Glutamatergic neuron (in vitro differentiated cells): ENCODE data around the gene LRP1-AS. TPM values are rescaled to one million over a fixed set of nuclear protein-coding genes. Genes with fewer than 3 reads are reported as not detected.
"Not testable (repeated sequence)": the region's sequence is repeated elsewhere in the genome, so short reads cannot be mapped to it uniquely, and the experiment has no call there.

Source experiments
- DNase-seq: peaks from one replicate; pipeline ENCODE4 v3.0.0; 2022
- H3K27ac Mint-ChIP-seq: one replicate; pipeline ENCODE4 v1.8.0; 2020; ENCODE audit warnings: mild to moderate bottlenecking, mixed read lengths, inconsistent platforms; ENCODE audit not compliant: unreplicated experiment
- H3K27me3 Mint-ChIP-seq: one replicate; pipeline ENCODE4 v1.8.0; 2020; ENCODE audit warnings: mild to moderate bottlenecking, moderate library complexity, mixed read lengths, inconsistent platforms; ENCODE audit not compliant: unreplicated experiment
- H3K36me3 Mint-ChIP-seq: one replicate; pipeline ENCODE4 v1.8.0; 2020; ENCODE audit warnings: mild to moderate bottlenecking, mixed read lengths, inconsistent platforms; ENCODE audit not compliant: unreplicated experiment
- H3K4me1 Mint-ChIP-seq: one replicate; pipeline ENCODE4 v1.8.0; 2020; ENCODE audit warnings: mild to moderate bottlenecking, low read depth, mixed read lengths, inconsistent platforms; ENCODE audit not compliant: unreplicated experiment
- H3K4me3 Mint-ChIP-seq: one replicate; pipeline ENCODE4 v1.8.0; 2020; ENCODE audit warnings: mild to moderate bottlenecking, mixed read lengths, inconsistent platforms; ENCODE audit not compliant: unreplicated experiment
- H3K9me3 Mint-ChIP-seq: one replicate; pipeline ENCODE4 v1.8.0; 2020; ENCODE audit warnings: mild to moderate bottlenecking, moderate library complexity, mixed read lengths, inconsistent platforms; ENCODE audit not compliant: unreplicated experiment
- total RNA-seq: library from RNA; stranded (reverse); fragmentation: NEBNext Ultra II Directional; extraction: Animal tissue kit (Norgen Biotek cat#: 25700); gene quantifications from one replicate; pipeline ENCODE4 v1.2.1, GENCODE V29; 2021; ENCODE audit not compliant: unreplicated experiment
- TF ChIP-seq, protein P1 (sequence below): fragments of 200-600 bp; sonication (generic); IDR thresholded peaks from one replicate; pipeline ENCODE4 v1.5.0; 2021; ENCODE audit not compliant: partially characterized antibody, unreplicated experiment

The LRP1-AS gene
- total RNA-seq, 1 donor from 2014 or later, result not detected

DNA sequence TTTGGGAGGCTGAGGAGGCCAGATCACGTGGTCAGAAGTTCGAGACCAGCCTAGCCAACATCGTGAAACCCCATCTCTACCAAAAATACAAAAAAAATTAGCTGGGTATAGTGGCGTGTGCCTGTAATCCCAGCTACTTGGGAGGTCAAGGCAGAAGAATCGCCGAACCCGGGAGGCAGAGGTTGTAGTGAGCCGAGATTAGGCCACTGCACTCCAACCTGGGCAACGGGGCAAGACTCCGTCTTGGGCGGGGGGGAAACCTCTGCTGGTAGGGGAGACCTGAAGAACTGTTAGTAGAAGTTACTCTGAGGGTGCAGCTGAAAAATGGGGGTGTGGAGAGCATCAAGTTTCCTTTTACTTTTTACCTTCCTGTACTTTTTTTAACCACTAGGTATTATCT, 21.4 kb downstream of the LRP1-AS start:
- Mint-ChIP-seq H3K36me3 (no peaks in the 10 kb centered on the region), H3K27me3 (peaks cover 4% of the 10 kb centered on the region), H3K27ac (no peak overlapping the region), H3K9me3 (peaks cover 5% of the 10 kb centered on the region), H3K4me3 (no peak overlapping the region), H3K4me1 (peaks cover 12% of the 10 kb centered on the region)
- DNase-seq, result no peak
- TF ChIP-seq, protein P1, sequence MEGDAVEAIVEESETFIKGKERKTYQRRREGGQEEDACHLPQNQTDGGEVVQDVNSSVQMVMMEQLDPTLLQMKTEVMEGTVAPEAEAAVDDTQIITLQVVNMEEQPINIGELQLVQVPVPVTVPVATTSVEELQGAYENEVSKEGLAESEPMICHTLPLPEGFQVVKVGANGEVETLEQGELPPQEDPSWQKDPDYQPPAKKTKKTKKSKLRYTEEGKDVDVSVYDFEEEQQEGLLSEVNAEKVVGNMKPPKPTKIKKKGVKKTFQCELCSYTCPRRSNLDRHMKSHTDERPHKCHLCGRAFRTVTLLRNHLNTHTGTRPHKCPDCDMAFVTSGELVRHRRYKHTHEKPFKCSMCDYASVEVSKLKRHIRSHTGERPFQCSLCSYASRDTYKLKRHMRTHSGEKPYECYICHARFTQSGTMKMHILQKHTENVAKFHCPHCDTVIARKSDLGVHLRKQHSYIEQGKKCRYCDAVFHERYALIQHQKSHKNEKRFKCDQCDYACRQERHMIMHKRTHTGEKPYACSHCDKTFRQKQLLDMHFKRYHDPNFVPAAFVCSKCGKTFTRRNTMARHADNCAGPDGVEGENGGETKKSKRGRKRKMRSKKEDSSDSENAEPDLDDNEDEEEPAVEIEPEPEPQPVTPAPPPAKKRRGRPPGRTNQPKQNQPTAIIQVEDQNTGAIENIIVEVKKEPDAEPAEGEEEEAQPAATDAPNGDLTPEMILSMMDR, result no peak

DNA sequence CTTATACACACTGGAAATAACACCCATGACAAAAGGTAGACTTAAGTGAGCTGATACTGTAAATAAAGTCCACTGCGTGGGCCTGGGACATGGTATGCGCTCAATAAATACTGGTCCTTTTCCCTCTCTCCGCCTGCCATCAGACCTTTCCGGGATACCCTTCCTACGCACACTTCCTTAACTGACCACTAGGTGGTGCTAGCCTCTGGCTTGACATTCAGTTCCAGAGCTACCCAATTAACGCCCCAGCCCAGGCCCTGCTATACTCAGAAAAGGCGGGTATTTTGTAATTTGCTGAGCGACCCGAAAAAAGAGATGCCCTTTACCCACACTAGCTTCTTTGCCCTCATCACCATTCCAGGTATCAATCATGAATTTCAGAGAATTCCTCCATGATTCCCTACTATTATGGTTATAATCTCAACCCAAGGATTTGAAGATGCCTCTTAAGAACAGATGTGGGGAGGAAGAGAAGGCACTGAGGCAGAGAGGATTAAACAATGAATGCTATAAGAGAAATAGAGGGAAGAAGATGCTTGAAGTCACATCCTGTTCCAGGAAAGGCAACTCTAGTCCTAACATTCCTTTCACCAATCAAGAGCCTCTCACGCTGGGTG, 23.1 kb downstream of the LRP1-AS start:
- DNase-seq, result peak; percentile 80
- Mint-ChIP-seq H3K4me3 (peak overlapping the region; percentile 6), H3K4me1 (peaks cover 4% of the 10 kb centered on the region), H3K27ac (no peak overlapping the region), H3K36me3 (peaks cover 1% of the 10 kb centered on the region), H3K9me3 (peaks cover 5% of the 10 kb centered on the region), H3K27me3 (peaks cover 6% of the 10 kb centered on the region)
- TF ChIP-seq, protein P1, result peak; percentile 95

DNA sequence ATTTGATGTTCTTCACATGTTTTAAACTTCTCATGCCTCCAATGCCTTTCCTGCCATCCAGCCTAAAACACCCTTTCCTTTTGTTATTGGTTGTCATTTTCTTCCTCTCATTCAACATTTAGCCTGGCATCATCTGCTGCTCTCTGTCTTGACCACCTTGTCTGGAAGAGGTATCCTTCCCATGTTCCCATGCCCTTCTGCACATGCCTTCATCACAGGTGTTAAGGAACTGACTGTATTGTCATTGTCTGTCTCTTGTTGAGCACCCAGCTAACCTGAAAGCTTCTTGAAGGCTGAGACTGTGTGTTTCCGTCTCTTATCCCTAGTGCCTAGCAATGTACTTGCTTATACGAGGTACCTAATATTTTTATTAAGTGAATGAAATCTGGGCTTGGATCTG, 23.6 kb downstream of the LRP1-AS start:
- peaks cover 6% of the 10 kb centered on the region for H3K36me3 Mint-ChIP-seq
- TF ChIP-seq, protein P1, result no peak
- peaks cover 6% of the 10 kb centered on the region for H3K27me3 Mint-ChIP-seq
- no peak for DNase-seq
- H3K27ac Mint-ChIP-seq, result no peak overlapping the region
- peaks cover 5% of the 10 kb centered on the region for H3K9me3 Mint-ChIP-seq
- no peak overlapping the region for H3K4me3 Mint-ChIP-seq
- H3K4me1 Mint-ChIP-seq, result peaks cover 4% of the 10 kb centered on the region

DNA sequence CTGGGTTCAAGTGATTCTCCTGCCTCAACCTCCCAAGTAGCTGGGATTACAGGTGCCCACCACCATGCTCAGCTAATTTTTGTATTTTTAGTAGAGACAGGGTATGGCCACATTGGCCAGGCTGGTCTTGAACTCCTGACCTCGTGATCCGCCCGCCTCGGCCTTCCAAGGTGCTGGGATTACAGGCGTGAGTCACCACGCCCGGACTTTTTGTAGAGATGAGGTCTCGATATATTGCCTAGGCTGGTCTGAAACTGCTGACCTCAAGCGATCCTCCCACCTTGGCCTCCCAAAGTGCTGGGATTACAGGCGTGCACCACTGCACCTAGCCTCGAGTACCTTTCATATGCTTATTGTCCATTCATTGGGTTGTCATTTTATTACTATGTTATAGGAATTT, 26.7 kb downstream of the LRP1-AS start:
- not testable (repeated sequence) for H3K4me3 Mint-ChIP-seq, DNase-seq, H3K4me1 Mint-ChIP-seq, H3K9me3 Mint-ChIP-seq, H3K27ac Mint-ChIP-seq, H3K27me3 Mint-ChIP-seq, H3K36me3 Mint-ChIP-seq

DNA sequence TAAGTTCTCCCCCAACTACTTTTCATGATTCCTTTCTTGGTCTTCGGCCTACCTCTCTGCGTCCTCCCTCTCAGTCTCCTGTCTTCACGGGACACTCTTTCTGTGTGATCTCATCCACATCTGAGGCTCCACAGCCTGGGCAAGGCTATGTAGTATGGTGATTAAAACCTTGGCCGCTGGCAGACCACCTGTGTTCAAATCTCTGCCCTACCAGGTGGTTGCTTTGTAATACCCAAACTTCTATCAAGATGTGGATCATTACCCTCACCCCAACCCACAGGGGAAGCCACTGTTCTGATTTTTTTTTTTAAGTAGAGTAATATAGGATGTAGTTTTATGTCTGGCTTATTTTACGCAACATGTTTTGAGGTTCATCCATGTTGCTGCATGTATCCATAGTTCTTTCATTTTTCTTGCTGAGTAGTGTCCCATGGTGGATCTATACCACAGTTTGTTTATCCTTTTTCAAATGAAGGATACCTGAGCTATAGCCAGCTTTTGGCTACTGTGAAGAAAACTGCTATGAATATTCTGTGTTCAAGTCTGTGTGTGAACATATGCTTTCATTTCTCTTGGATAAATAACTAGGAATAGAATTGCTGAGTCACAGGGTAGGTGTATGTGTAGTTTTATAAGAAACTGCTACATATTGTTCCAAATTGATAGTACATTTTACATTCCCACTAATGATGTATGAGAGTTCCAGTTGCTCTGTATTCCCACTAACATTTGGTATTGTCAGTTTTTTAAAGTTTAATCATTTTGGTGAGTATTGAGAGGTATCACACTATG, 27.9 kb downstream of the LRP1-AS start:
- no peak for DNase-seq
- Mint-ChIP-seq H3K27ac (no peak overlapping the region), H3K4me3 (no peak overlapping the region), H3K9me3 (peaks cover 6% of the 10 kb centered on the region), H3K27me3 (peaks cover 3% of the 10 kb centered on the region), H3K4me1 (peaks cover 2% of the 10 kb centered on the region), H3K36me3 (peaks cover 6% of the 10 kb centered on the region)
- TF ChIP-seq, protein P1, result no peak
